ENCODE measurements around the gene IGSF9B.

GRCh38 chr11:133907841-133908241, 48.9 kb downstream of the IGSF9B start:
- TF ChIP-seq CTCF (IDR thresholded peaks at IDR 0.05) (no peak), POLR2AphosphoS5 (IDR thresholded peaks at IDR 0.05) (no peak)

All from prostate gland (tissue), 2 donors.